ENCODE data around the gene IL1RL2.

Gene IL1RL2

GRCh38 chr2:102159295-102159694 lies 27.5 kb upstream of the IL1RL2 start:
- DNase-seq: no peak

- no peak for DNase-seq
Observed at GRCh38 chr2:102166189-102166845, 20.5 kb upstream of the IL1RL2 start.

GRCh38 chr2:102168026-102168771 lies 18.6 kb upstream of the IL1RL2 start:
- no peak for DNase-seq

GRCh38 chr2:102171946-102172345 lies 14.9 kb upstream of the IL1RL2 start:
- DNase-seq: no peak

GRCh38 chr2:102172745-102173144 lies 14.1 kb upstream of the IL1RL2 start:
- no peak for DNase-seq

- DNase-seq: no peak
Observed at GRCh38 chr2:102176172-102176571, 10.7 kb upstream of the IL1RL2 start.

- no peak for DNase-seq
Observed at GRCh38 chr2:102177814-102178478, 8.9 kb upstream of the IL1RL2 start.

GRCh38 chr2:102179061-102179460 lies 7.8 kb upstream of the IL1RL2 start:
- no peak for DNase-seq

GRCh38 chr2:102179788-102180686 lies 6.8 kb upstream of the IL1RL2 start:
- DNase-seq: no peak

- no peak for DNase-seq
Observed at GRCh38 chr2:102180687-102180999, 6.2 kb upstream of the IL1RL2 start.

GRCh38 chr2:102181376-102181775 lies 5.4 kb upstream of the IL1RL2 start:
- DNase-seq: no peak

- peak; percentile 20 for DNase-seq
Observed at GRCh38 chr2:102181919-102182635, 4.7 kb upstream of the IL1RL2 start.

GRCh38 chr2:102184018-102184417 lies 2.8 kb upstream of the IL1RL2 start:
- no peak for DNase-seq

GRCh38 chr2:102184568-102184967 lies 2.3 kb upstream of the IL1RL2 start:
- no peak for DNase-seq

GRCh38 chr2:102185347-102185746 lies 1.5 kb upstream of the IL1RL2 start:
- no peak for DNase-seq

GRCh38 chr2:102187496-102188150 lies 800 bp downstream of the IL1RL2 start:
- DNase-seq: peak; percentile 64

- no peak for DNase-seq
Observed at GRCh38 chr2:102190430-102191107, 3.7 kb downstream of the IL1RL2 start.

- DNase-seq: no peak
Observed at GRCh38 chr2:102191501-102191900, 4.7 kb downstream of the IL1RL2 start.

GRCh38 chr2:102193074-102193473 lies 6.3 kb downstream of the IL1RL2 start:
- DNase-seq: no peak

GRCh38 chr2:102194609-102195268 lies 7.9 kb downstream of the IL1RL2 start:
- no peak for DNase-seq

All from right hindlimb (tissue), 1 donor.